ENCODE results near the gene LRRC56. TPM values are rescaled to one million over a fixed set of nuclear protein-coding genes. Genes with fewer than 3 reads are reported as not detected.

LRRC56 gene
- total and polyA plus RNA-seq, 2 of the 13 experiments (the other 11 are each of a cell fraction or from before 2014, with no cell fraction given) = 0.11 to 0.29 TPM

- no peak for TF ChIP-seq PRMT3 (CRISPR knock-in tag; IDR thresholded peaks at IDR 0.05; ENCODE audit: borderline replicate concordance, low read depth)
- no peak for TF ChIP-seq FOXK1 (CRISPR knock-in tag; IDR thresholded peaks at IDR 0.05; ENCODE audit: borderline replicate concordance, low read depth)
- no peak for TF ChIP-seq NFKBIZ (CRISPR knock-in tag; IDR thresholded peaks at IDR 0.05)
- no peak for TF ChIP-seq ZNF549 (CRISPR knock-in tag; IDR thresholded peaks at IDR 0.05)
- 0 out of 2 replicates have a peak, but pooled peaks have one; percentile 2 for TF ChIP-seq MTA1 (CRISPR knock-in tag; IDR thresholded peaks at IDR 0.05; ENCODE audit: borderline replicate concordance)
- TF ChIP-seq HINFP (CRISPR knock-in tag; IDR thresholded peaks at IDR 0.05; ENCODE audit: low read depth) = no peak
- no peak for TF ChIP-seq ZNF580 (CRISPR knock-in tag; IDR thresholded peaks at IDR 0.05; ENCODE audit: borderline replicate concordance, low read depth)
- TF ChIP-seq ZNF737 (CRISPR knock-in tag; IDR thresholded peaks at IDR 0.05; ENCODE audit: borderline replicate concordance) = no peak
- TF ChIP-seq NR2F6 (IDR thresholded peaks at IDR 0.05) = no peak
- no peak for TF ChIP-seq NR2F6 (CRISPR knock-in tag; IDR thresholded peaks at IDR 0.05)
- TF ChIP-seq ZNF292 (CRISPR knock-in tag; IDR thresholded peaks at IDR 0.05; ENCODE audit: borderline replicate concordance, low read depth) = no peak
- TF ChIP-seq HMG20B (CRISPR knock-in tag; conservative IDR thresholded peaks at IDR 0.05) = no peak
- TF ChIP-seq ZBTB38 (CRISPR knock-in tag; IDR thresholded peaks at IDR 0.05) = peak; percentile 60; the same call in 1 of the 2 replicates
- TF ChIP-seq ZNF407 (CRISPR knock-in tag; IDR thresholded peaks at IDR 0.05; ENCODE audit: not compliant biosample characterization) = no peak
- no peak for TF ChIP-seq U2AF2 (IDR thresholded peaks at IDR 0.05; ENCODE audit: low read depth, low read length)
- no peak for TF ChIP-seq SIX1 (CRISPR knock-in tag; IDR thresholded peaks at IDR 0.05; ENCODE audit: borderline replicate concordance)
- TF ChIP-seq MXD4 (CRISPR knock-in tag; IDR thresholded peaks at IDR 0.05) = no peak
- TF ChIP-seq ZNF207 (IDR thresholded peaks at IDR 0.05; ENCODE audit: borderline replicate concordance) = no peak
- TF ChIP-seq NFIB (CRISPR knock-in tag; IDR thresholded peaks at IDR 0.05; ENCODE audit: borderline replicate concordance) = no peak
- TF ChIP-seq ZNF331 (CRISPR knock-in tag; IDR thresholded peaks at IDR 0.05) = peak; percentile 9; the same call in 1 of the 2 replicates
- TF ChIP-seq CREB1 (IDR thresholded peaks at IDR 0.05) = no peak
- no peak for TF ChIP-seq CREB1 (CRISPR knock-in tag; IDR thresholded peaks at IDR 0.05)
Observed at GRCh38 chr11:506995-507726, 30.2 kb upstream of the LRRC56 start, which contains the start of gene RNH1 (continued).
